ENCODE results near the gene BCL7A.

Gene BCL7A

GRCh38 chr12:122079532-122080081, 57.9 kb downstream of the BCL7A start:
- DNase-seq, result no peak

DNA sequence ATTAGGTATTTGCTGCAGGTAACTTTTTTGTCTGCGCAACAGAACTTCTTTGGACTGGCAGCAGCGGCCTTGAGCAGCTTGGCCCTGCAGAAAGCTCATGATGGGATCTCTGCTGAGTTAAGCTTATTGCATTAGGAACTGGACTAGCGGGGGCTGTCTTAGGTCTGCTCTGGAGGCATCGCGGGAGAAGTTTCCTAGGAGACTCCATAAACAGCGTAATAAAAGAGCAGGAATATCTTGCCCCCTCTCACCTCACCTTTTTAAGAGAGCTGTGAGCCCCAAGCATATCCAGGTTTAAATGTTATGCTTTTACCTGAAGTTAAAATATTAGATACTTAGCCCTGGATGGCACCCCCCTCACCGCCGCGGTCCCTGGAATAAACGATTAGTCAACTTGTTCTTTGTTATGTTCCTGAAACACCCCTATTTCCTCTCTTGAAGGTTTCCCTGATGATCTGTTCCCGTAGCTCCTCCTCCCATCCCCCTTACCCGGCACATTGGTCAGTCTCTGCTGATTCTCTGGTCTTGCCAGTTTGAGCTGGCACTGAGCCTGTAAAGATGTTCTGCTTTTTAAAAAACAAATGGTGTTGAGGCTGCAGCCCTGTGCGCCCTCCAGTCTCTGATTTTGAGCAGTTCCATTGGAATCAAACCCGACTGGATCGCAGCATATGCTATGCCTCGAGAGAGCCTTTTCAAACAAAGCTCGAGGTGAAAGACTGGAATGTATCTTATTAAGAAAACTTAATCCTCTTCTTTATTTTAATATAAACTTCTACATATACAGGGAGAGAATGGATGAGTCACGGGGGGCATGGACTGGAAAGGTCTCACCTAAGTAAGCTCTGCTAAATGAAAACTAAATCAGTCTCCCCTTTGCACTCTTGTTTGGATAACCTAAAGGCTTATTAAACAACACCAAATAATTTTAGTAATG, 58.7 kb downstream of the BCL7A start:
- no peak for DNase-seq

- DNase-seq, result no peak
Observed at GRCh38 chr12:122081083-122081696, 59.5 kb downstream of the BCL7A start.

- DNase-seq, result no peak
Observed at GRCh38 chr12:122081697-122082221, 60.1 kb downstream of the BCL7A start.

DNA sequence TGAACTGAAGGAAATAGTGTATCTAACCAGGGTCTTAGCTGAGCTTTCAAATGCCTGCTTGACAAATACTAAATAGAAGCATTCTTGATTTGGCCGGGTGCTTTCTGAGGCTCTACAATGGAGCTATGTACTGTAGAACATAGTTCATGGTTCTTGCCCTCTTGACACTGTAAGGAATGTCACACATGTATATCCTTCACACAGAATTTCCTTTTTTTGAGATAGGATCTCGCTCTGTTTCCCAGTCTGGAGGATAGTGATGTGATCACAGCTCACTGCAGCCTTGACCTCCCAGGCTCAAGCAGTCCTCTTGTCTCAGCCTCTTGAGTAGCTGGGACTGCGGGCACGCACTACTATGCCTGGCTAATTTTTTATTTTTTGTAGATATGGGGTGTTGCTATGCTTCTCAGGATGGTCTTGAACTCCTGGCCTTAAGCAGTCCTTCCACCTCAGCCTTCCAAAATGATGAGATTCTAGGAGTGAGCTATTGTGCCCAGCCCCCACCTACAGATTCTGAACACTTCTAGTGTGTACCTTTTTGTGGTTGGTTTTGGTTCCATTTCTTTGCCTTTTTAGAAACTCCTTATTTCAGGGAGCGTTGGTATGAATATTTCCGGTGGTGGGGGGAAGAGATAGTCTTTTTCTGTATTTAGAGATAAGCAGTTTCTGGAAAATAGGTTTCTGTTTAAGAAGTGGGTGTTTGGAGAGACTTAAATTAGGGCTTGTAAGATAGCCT, 61.1 kb downstream of the BCL7A start:
- DNase-seq, result no peak

- no peak for DNase-seq
Observed at GRCh38 chr12:122084857-122085405, 63.2 kb downstream of the BCL7A start.

GRCh38 chr12:122085591-122085990, 63.9 kb downstream of the BCL7A start:
- DNase-seq, result no peak

DNA sequence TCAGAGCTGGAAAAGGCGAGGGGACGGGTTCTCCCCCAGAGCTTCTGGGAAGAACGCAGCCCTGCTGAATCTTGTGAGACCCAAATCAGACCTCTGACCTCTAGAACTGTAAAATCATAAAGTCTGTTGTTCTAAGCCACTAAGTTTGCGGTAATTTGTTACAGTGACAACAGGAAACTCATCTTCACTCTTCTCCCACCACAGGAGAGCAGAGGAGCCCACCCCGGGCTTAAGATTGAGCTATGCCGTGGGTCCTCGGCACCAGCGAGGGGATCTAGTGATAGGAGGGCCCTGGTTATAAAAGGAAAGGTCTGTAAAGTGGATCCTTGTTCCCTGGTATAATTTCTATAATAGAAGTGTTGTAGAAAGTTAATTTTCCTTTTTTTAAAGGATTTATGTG, 64.4 kb downstream of the BCL7A start:
- DNase-seq, result no peak

GRCh38 chr12:122086641-122087285, 65.1 kb downstream of the BCL7A start:
- no peak for DNase-seq

DNA sequence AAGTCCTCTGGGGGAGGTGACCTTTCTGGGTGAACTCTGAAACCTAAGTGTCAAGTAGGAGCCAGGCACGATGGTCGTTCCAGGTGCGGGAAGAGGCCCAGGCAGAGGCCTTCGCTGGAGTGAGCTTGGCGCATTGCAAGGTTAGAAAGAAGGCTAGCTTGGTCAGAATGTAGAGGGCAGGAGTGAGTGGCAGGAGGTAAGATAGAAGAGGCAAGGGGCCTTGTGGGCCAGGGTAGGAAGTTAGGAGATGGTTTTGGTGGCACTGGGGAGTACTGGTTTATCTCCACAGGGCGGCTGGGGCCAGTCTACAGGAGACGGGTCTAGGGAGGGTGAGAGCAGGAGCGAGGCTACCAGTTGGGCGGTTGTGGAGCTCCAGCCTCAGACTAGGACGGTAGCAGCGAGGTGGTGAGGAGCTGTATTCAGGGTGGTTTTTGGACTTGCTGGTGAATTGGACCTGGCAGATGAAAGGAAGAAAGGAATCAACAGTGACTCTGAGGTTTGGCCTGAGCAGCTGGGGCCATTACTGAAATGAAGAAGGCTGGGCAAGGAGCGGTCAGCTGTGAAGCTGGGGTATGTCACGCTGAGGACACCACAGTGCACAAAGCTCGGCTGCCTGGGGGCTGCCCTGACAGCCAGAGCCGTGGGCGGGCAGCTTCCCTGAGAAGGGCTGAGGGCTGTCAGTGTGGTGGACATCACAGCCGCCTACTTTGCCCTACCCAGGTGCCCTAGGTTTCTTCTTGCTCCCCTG, 65.9 kb downstream of the BCL7A start:
- no peak for DNase-seq

DNA sequence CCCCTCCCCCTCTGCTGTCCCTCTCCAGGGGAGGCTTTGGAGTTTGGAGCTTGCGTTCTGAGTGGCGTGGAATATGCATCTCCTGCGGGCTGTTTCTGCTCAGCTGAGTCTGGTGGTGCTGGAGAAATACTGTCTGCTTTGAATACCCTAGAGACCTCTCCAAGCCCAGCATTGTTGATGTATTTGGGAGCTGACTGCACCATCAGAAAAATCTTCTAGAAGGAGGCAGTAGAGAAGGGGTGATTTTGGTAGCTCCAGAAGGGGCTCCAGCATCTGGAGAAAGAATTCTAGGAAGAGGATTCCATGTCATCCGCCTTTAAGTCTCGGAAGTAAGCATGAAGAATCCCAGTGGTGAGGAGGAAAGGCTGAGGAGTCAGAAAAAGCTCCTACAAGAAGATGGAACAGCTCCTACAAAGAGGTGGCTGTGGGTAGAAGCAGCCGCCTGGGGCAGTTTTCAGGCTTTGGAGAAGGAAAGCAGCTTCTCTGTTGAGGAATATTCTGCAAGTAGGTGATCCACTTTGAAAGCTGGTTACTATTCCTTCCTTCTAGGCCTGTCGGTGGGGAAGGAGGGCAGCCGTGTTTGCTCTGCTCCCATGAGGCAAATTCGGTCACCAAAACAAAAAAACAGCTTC, 66.6 kb downstream of the BCL7A start:
- no peak for DNase-seq

GRCh38 chr12:122089077-122089476, 67.4 kb downstream of the BCL7A start:
- no peak for DNase-seq

DNA sequence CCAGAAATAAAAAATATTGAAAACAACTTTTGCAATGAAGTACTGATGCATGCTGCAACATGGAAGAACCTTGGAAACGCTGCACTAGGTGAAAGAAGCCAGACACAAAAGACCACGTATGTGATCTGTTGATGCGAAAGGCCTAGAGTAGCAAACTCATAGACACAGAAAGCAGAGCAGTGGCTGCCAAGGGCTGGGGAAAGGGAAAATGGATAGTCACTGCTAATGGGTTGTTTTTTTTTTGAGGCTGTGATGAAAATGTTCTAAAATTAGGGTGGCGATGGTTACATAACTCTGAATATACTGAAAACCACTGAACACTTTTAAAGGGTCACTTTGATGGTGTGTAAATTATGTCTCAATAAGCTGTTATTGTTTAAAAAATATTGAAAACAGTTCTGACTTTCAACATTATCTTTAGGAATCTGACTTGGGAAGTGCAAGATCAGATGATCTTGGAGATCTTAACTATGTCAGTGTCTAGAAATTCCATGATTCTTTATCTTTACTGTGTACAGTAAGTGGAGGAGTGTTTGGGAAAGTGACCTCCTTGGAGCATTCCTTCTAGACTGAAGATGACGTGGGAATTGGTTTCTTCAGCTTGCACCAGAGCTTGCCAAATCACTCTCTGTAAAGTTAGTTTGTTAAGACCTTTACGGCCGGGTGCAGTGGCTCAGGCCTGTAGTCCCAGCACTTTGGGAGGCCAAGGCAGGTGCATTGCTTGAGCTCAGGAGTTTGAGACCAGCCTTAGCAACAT, 69.3 kb downstream of the BCL7A start:
- no peak for DNase-seq

GRCh38 chr12:122093098-122093883, 71.6 kb downstream of the BCL7A start:
- no peak for DNase-seq

- DNase-seq, result no peak
Observed at GRCh38 chr12:122094137-122094734, 72.6 kb downstream of the BCL7A start.

DNA sequence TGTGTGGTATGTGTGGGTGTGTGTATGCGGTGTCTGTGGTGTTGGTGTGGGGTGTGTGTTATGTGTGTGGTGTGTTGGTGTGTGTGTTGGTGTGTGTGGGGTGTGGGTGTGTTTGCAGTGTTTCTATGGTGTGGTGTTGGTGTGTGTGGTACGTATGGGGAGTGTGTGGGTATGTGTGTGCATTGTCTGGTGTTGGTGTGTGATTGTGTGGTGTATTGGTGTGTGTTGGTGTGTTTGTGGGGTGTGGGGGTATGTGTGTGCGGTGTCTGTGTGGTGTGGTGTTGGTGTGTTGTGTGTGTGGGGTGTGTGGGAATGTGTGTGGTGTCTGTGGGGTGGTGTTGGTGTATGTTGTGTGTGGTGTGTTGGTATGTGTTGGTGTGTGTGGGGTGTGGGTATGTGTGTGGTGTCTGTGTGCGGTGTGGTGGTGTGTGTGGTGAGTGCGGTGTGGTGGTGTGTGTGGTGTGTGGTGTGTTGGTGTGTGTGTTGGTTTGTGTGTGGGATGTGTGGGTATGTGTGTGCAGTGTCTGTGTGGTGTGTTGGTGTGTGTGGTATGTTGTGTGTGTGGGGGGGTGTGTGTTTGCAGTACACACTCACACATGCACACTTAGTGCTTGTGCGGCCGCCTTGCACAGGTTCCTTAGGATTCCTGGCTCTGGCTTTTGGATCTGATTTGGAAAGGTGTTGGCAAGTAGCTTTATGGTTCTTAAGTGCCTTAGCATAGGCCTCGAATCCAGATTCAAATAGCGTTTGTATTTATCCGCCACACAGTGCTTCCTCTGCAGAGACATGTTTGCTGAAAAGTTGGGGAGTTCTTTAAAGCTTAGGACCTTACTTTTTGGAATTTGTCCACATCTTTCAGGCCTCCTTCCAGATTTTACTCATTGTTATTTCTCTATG, 73.3 kb downstream of the BCL7A start:
- no peak for DNase-seq

DNA sequence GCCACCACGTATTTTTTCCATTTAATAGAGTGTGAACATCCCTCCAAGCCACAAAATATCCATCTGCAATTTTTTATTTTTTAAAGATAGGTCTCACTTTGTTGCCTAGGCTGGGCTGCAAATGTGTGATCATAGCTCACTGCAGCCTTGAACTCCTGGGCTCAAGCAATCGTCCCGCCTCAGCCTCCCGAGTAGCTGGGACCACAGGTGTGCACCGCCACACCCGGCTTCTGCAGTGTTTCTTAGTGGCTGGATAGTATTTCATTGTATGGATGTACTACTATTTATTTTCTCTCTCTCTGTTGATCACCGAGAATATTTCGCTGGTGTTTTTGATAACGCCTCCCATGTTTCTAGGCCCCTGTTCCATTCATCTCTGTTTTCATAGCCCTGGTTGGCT, 74.3 kb downstream of the BCL7A start:
- DNase-seq, result no peak
